Right cardiac atrium (tissue), 5 donors: ENCODE results near the gene OTX2. TPM values are rescaled to one million over a fixed set of nuclear protein-coding genes. Genes with fewer than 3 reads are reported as not detected.
A peak's percentile ranks its signal among the peaks of the same experiment; 100 is the strongest.

Experiments
- ATAC-seq, 2 donors: fragments of 200-7000 bp; cut with Tn5 transposase; one replicate each; pipeline versions ENCODE4 v1.8.0 to v1.9.1; 2020; ENCODE audit warnings: moderate library complexity in 2 of 2, mild to moderate bottlenecking in 1 of 2
- DNase-seq, 3 donors: peaks; one replicate each; pipeline ENCODE4 v3.0.0-alpha.2; 2020
- H3K27ac ChIP-seq: one replicate; pipeline ENCODE4 v1.5.1; 2013; ENCODE audit warnings: mild to moderate bottlenecking, low read length, control low read depth, moderate library complexity
- H3K27me3 ChIP-seq: one replicate; pipeline ENCODE4 v1.6.1; 2013; ENCODE audit not compliant: control insufficient read depth, insufficient read depth
- H3K4me1 ChIP-seq: one replicate; pipeline ENCODE4 v1.6.1; 2013; ENCODE audit warnings: low read length; ENCODE audit not compliant: control insufficient read depth, insufficient read depth
- H3K4me3 ChIP-seq: one replicate; pipeline ENCODE4 v1.5.1; 2013; ENCODE audit warnings: low read length, control low read depth
- H3K9me3 ChIP-seq: one replicate; pipeline ENCODE4 v1.6.1; 2013; ENCODE audit warnings: low read length; ENCODE audit not compliant: control insufficient read depth
- WGBS: extraction: QIAGEN DNeasy Blood & Tissue Kit; methylation state at CpG from one replicate; pipeline ENCODE4 v1.1.7; 2013; 5-methylcytosine and 5-hydroxymethylcytosine counted together
- intact Hi-C, 4 donors: fragments of 100-400 bp; cut with DNase I; formaldehyde crosslinking; loops; one replicate each; pipeline versions ENCODE4 v1.11.0 to v1.14.0; 2022 to 2023
- polyA plus RNA-seq: library from polyadenylated mRNA; stranded (reverse); fragments of 200-250 nt; gene quantifications from one replicate; pipeline ENCODE4 v1.2.3, GENCODE V29; 2013
- total RNA-seq, 4 donors: library from RNA; stranded (reverse); fragmentation: NEBNext Ultra II Directional; extraction: Animal tissue kit (Norgen Biotek cat#: 25700); gene quantifications; one replicate each; pipeline ENCODE4 v1.2.1, GENCODE V29; 2021
- donor health status: healthy with polysubstance abuse.
- donor health status: DM: no; HTN: yes; CAD: no.
- donor health status: DM: no; HTN: no; CAD: no.
- donor health status: DM: no; HTN: yes; CAD: no; lungs with severe emphysema.
- donor health status: DM: yes; HTN: yes; CAD: no.

Gene OTX2
- total and polyA plus RNA-seq, 5 donors: not detected

DNA sequence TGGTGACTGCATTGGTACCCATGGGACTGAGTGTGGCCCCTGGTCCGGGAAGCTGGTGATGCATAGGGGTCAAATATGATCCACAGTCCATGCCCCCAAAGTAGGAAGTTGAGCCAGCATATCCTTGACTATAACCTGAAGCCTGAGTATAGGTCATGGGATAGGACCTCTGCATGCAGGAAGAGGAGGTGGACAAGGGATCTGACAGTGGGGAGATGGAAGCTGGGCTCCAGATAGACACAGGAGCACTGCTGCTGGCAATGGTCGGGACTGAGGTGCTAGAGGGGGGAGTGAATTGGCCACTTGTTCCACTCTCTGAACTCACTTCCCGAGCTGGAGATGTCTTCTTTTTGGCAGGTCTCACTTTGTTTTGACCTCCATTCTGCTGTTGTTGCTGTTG is 8.4 kb downstream of the OTX2 start:
- 62% methylated on average over 3 of the region's 3 CpGs for WGBS
- ATAC-seq: no peak
- intact Hi-C loops: no loop called here
- Histone ChIP-seq H3K27ac (no peak overlapping the region), H3K9me3 (no peaks in the 10 kb centered on the region), H3K4me3 (no peak overlapping the region), H3K4me1 (no peaks in the 10 kb centered on the region), H3K27me3 (peaks cover 10% of the 10 kb centered on the region)
- no peak for DNase-seq

DNA sequence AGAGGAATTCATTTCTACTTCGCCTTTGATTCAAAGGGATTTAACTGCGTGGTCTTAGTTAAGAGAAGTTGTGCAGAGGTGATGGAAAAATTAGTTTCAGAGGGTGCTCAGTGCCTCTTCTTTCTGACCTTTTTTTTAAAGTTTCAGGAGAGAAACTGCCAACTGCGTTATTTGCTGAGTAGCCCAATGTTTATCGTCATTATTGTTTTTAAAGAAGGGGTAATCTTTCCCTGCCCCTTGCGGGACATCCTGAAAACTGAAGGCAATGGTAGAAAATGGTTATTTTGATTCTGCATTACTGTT is 11.0 kb downstream of the OTX2 start:
- Histone ChIP-seq H3K4me3 (no peak overlapping the region), H3K4me1 (no peaks in the 10 kb centered on the region), H3K27me3 (peaks cover 14% of the 10 kb centered on the region), H3K27ac (no peak overlapping the region), H3K9me3 (no peaks in the 10 kb centered on the region)
- intact Hi-C loops: no loop called here
- DNase-seq (no peak), ATAC-seq (no peak)
- WGBS: 21% methylated on average over 5 of the region's 5 CpGs

DNA sequence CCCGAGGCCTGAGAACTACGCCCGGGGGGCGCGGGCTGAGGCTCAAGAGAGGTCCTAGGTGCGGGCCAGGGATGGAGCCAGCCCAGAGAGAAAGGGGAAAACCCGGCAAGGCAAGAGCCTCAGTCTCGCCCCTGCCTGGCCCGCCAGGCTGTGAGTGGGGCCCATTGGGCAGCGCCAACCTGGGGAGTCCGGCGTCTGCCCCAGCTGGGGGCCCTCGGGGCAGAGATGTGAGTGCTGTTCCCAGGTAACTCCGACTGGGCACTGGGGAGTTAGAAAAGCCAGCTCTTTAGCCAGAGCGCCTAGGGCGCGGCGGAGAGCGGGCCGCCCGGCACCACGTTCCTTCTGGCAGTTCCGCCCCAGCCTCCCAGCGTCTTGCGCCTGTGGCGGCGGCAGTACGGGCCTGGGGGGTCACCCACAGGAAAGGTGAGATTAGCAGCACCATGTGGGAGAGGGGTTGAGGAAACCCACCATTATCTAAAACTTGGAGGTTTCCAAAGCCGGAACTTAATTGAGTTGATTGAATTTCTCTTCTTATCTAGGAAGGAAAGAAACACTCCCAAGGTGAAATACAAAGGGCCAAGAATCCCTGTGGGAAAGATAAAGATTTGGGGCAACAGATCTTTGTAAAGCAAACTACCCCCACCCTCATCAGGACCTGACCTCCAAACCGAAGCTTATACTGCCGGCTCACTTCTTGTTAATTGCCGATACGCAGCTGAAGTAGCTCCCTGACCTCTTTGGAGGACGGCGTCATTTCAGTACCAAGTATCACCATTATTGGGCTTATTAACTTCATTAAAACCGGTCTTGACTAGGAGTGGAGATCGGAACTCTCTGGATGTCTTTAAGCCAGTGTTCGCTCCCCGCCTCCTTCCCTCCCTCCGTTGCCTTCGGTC is 11.6 kb downstream of the OTX2 start:
- Histone ChIP-seq H3K4me3 (peak overlapping the region; percentile 16), H3K9me3 (no peaks in the 10 kb centered on the region), H3K4me1 (no peaks in the 10 kb centered on the region), H3K27me3 (peaks cover 12% of the 10 kb centered on the region), H3K27ac (no peak overlapping the region)
- WGBS: 15% methylated on average over 41 of the region's 41 CpGs
- no peak for DNase-seq
- intact Hi-C loops: no loop called here
- no peak for ATAC-seq

DNA sequence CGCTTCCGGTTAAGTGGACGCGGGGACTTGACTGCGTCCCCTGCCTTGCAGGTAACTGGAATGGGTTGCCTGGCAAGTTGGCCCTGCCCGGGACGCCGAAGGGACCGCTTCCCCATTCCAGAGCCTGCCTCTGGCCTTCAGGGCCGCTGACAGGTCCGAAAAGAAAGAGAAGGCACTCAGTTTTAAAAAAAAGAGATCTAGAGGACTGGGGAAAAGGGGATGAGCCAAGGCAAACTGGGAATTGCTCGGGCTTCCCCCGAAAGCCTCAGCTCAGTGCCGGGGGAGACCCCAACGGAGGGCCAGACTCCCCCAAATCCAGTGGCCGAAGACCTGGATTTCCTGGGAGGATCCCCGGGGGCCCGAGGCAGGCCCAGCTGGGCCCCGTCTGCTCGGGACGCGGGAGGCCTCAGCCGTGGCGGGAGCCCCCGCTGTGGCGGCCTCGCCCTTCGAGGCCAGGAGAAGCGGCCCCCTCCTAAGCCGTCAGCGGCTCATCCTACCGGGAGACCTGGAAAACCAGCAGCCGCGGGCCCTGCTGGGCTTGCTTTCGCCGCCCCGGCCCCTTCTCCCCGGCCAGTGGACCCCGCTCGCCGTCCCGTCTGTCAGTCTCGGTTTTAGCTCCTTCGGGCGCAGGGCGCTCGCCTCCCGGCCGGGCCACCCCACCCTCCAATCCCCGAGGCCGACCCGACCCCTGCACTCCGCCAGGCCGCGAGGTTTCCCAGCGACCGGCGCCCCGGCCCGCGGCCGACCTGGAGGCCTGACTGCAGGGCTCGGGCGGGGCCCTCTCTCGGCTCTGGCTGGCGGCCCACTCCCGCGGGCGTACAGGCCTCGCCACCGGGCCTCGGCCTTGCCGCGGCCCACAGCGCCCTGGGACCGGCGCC is 12.5 kb downstream of the OTX2 start:
- peak overlapping the region; percentile 16 for H3K4me3 ChIP-seq
- DNase-seq (no peak), ATAC-seq (peak; percentile 36 to 63)
- H3K9me3 ChIP-seq: no peaks in the 10 kb centered on the region
- WGBS: 4% methylated on average over 77 of the region's 77 CpGs
- no peak overlapping the region for H3K27ac ChIP-seq
- peaks cover 12% of the 10 kb centered on the region for H3K27me3 ChIP-seq
- H3K4me1 ChIP-seq: no peaks in the 10 kb centered on the region
- intact Hi-C loops: no loop called here

DNA sequence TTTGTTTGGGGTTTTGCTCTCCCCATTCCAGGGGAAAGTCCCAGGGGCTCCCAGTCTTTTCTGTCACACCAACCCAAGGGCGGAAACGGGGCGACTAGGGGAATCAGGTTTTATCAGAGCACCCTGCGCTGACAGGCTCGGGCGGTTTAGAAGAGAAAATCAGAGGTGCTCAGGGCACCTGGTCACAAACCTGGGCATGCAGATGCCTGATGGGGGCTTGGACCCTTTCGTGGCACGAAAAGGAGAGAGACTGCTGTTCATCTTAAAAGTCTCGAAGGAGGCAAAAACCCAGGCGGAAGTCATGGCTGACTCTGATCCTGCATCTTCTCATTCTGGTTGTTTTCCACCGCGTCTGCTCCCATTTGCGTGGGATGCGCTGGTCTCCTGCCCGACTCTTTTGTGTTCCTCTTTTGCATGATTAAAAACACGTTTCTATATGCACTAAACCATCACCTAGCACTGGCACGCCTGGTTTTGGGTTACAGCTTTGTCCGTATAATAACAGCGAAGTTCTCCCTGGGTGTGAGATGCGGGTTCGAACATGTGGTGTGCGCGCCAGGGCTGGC is 13.2 kb downstream of the OTX2 start:
- no peak for DNase-seq
- peaks cover 8% of the 10 kb centered on the region for H3K27me3 ChIP-seq

DNA sequence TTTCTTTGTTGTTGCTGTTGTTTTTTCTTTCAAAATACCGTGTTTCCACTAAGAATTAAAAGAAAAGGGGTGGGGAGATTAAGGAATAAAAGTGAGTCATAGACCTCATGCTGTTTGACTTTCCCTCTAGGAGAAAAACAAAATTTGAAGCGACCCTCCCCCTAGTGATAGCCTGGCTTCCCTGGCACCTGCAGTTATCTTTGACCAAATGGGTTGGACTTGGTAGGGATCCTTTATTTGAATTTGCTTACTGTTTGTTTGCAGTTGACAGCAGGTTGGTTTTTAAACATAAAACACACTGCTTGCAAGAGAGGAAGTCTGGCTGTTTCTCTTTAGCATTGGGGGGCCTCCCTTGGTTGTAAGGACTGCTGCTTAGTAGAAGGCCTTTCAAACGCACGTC is 14.0 kb downstream of the OTX2 start:
- ATAC-seq (no peak), DNase-seq (no peak)
- no peaks in the 10 kb centered on the region for H3K9me3 ChIP-seq
- no peak overlapping the region for H3K4me3 ChIP-seq
- 33% methylated on average over 4 of the region's 4 CpGs for WGBS
- H3K4me1 ChIP-seq: no peaks in the 10 kb centered on the region
- intact Hi-C loops: no loop called here
- H3K27ac ChIP-seq: no peak overlapping the region
- H3K27me3 ChIP-seq: peaks cover 8% of the 10 kb centered on the region

More for the DNA sequence above, 13.2 kb downstream of the OTX2 start:
- Histone ChIP-seq H3K9me3 (no peaks in the 10 kb centered on the region), H3K4me3 (no peak overlapping the region), H3K4me1 (no peaks in the 10 kb centered on the region), H3K27ac (no peak overlapping the region)
- 11% methylated on average over 23 of the region's 23 CpGs for WGBS
- intact Hi-C loops: no loop called here
- ATAC-seq: no peak

DNA sequence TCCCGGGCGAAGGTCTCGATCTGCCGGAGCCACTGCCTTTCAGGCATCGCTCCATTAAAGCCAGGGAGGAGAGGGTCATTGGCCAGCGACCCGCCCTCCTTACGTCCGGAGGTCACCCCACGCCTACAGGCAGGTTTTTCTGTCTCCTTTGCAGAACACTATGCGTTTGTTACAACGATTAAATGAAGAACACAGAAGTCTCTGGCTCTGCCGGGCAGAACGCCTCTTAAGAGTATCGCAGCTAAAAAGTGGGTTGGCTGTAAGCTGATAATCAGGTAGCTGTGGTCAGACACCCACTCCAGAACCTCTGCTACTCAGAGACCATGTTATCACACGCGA is 15.0 kb downstream of the OTX2 start:
- DNase-seq (no peak), ATAC-seq (no peak)
- 8% methylated on average over 17 of the region's 17 CpGs for WGBS
- no peak overlapping the region for H3K4me3 ChIP-seq
- H3K9me3 ChIP-seq: no peaks in the 10 kb centered on the region
- peaks cover 8% of the 10 kb centered on the region for H3K27me3 ChIP-seq
- intact Hi-C loops: no loop called here
- no peak overlapping the region for H3K27ac ChIP-seq
- no peaks in the 10 kb centered on the region for H3K4me1 ChIP-seq

DNA sequence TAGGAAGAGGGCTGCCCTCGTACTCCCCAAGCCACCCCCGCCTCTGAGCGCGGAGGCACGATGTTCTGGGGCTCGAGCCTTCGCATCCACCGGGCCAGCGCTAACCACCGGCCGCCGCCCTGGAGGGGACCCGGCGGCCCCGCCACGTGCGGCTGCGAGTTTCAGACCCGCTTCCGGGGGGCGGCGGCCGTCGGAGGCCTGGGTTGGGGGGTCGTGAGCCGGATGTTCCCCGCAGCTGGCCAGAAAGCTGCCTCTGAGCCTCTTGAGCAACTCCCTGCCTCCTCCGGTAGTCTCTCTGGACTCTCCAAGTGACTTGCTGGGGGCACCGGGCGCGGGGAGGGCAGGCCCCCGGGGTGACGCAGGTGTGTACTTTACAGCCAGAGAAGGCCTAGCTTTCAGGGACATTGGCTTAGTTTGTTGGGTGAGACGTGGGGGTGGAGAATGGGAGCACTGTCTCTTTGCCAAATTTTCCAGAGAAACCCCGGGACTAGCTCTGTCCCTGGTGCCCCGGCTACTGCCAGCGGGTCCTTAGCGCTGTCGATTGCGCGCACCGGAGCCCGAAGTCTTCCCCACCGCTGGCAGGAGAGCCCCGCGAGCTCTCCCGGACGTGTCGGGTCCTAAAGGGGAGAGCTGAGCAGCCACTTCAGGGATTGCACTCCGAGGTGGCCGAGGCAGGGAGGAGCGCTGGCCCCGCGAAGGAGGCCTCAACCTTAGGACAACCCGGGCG is 15.6 kb downstream of the OTX2 start:
- intact Hi-C loops: no loop called here
- Histone ChIP-seq H3K4me1 (no peaks in the 10 kb centered on the region), H3K27me3 (peaks cover 6% of the 10 kb centered on the region), H3K27ac (no peak overlapping the region), H3K9me3 (no peaks in the 10 kb centered on the region), H3K4me3 (no peak overlapping the region)
- ATAC-seq: no peak
- no peak for DNase-seq
- 3% methylated on average over 56 of the region's 56 CpGs for WGBS

DNA sequence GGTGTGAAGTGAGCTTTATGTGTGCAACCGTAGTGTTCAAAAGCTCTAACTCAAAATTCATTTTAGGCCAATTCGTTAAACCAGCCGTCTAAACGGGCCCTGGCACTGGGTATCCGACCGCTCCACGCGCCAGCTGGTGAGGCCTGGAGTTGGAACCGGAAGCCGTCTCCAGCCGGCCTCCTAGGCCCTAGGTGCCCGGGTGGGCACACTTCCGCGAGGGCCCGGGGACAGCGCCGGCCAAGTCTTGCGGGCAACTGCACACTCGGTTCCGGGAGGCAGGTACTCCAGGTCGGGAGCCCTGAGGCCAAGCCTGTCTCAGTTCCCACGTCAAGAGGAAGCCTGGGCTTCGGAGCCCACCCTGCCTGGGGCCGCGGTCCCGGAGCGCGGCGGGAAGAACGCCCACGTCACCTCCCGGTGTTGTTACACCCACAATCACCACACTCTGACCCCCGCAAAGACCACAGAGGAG is 16.2 kb downstream of the OTX2 start:
- no peak overlapping the region for H3K27ac ChIP-seq
- intact Hi-C loops: no loop called here
- ATAC-seq (no peak), DNase-seq (no peak)
- no peaks in the 10 kb centered on the region for H3K9me3 ChIP-seq
- H3K4me1 ChIP-seq: no peaks in the 10 kb centered on the region
- no peak overlapping the region for H3K4me3 ChIP-seq
- H3K27me3 ChIP-seq: peaks cover 5% of the 10 kb centered on the region
- 10% methylated on average over 33 of the region's 33 CpGs for WGBS

DNA sequence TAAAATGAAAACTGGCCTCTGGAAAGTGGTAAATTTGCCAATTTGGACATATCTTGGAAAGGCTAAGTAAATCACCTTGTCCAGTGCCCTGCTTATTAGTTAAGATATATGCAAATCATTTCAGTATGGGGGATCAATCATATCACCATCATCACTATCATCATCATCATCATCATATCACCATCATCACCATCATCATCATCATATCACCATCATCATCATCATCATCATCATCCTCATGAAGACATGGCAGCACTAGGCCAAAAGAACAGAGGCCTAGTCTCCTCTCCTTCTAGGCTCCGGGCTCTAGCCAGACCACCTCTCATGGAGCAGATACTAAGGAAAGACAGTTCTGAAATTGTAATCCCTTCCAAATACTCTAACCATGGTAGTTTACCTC is 20.3 kb downstream of the OTX2 start:
- Histone ChIP-seq H3K27me3 (no peaks in the 10 kb centered on the region), H3K4me1 (no peaks in the 10 kb centered on the region), H3K27ac (no peak overlapping the region), H3K9me3 (no peaks in the 10 kb centered on the region), H3K4me3 (no peak overlapping the region)
- DNase-seq (no peak), ATAC-seq (no peak)
- WGBS: 91% methylated on average over 1 of the region's 1 CpG
- intact Hi-C loops: no loop called here

DNA sequence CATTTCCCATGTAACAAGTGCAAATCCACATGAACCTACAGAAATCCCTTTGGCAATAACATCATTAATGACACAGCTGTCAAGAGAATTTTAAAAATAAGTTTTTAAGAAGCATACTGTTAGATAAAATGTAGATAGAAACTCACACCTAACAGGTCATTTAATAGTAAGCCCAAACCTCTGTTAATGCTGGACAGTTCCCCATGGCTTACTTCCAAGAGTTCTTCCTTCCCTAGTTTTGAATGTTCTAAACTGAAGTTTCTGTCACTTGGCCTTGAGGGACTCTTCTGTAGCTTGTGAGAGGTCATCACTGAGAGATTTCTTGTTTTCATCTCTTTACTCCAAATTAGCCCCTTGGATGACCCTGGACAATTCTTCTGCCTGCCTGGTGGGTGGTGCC is 22.7 kb downstream of the OTX2 start:
- Histone ChIP-seq H3K4me1 (no peaks in the 10 kb centered on the region), H3K27me3 (no peaks in the 10 kb centered on the region)
- ATAC-seq: no peak

More for the DNA sequence above, 22.7 kb downstream of the OTX2 start:
- Histone ChIP-seq H3K9me3 (no peaks in the 10 kb centered on the region), H3K27ac (no peak overlapping the region), H3K4me3 (no peak overlapping the region)
- intact Hi-C loops: no loop called here
- DNase-seq: no peak
